Measurements from ENCODE around the gene ANXA4. TPM values are rescaled to one million over a fixed set of nuclear protein-coding genes. Genes with fewer than 3 reads are reported as not detected.
"Not testable (repeated sequence)": the region's sequence is repeated elsewhere in the genome, so short reads cannot be mapped to it uniquely, and the experiment has no call there.

Gene ANXA4
- total and polyA plus RNA-seq, 2 donors = 23.3 to 45.3 TPM

GRCh38 chr2:69790601-69790959, 48.6 kb downstream of the ANXA4 start:
- Histone ChIP-seq H3K4me1 (ENCODE audit: control insufficient read depth in 2 of 2, insufficient read depth in 2 of 2, low read length in 2 of 2) (peaks cover 0 to 15% of the 10 kb centered on the region in 2 donors), H3K27ac (ENCODE audit: low read depth in 1 of 2, low read length in 1 of 2) (no peak overlapping the region), H3K4me3 (ENCODE audit: low read length in 2 of 2) (no peak overlapping the region), H3K36me3 (ENCODE audit: control insufficient read depth in 2 of 2, insufficient read depth in 2 of 2, low read length in 1 of 2) (no peaks in the 10 kb centered on the region), H3K27me3 (ENCODE audit: control insufficient read depth in 2 of 2, insufficient read depth in 1 of 2, low read length in 1 of 2) (no peaks in the 10 kb centered on the region), H3K9me3 (ENCODE audit: control insufficient read depth in 2 of 2, insufficient read depth in 1 of 2, low read length in 1 of 2) (no peaks in the 10 kb centered on the region)
- WGBS = 94% methylated on average over 1 of the region's 1 CpG
- no peak for DNase-seq (ENCODE audit: low read depth in 6 of 9, low spot score in 9 of 9)

DNA sequence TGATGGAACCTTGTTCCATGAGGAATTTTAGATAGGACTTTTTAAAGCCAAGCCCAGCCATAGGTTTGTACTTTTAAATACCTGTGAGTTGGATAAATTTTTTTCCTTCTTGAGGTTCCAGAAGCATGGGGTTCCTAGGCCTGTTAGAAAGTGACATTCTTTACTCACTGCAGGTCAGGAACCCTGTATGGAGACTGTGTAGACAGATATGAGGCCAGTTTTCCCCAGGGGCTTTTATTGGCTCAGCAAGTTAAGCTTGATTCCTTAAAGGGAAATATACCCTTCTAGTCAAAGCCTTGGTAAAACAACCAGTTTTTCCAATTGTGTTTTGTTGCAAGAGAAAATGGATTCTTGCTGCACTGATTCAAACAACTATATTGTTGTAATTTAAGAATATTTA, 49.1 kb downstream of the ANXA4 start:
- no peak for DNase-seq (ENCODE audit: low read depth in 6 of 9, low spot score in 9 of 9)
- H3K4me3 ChIP-seq (ENCODE audit: low read length in 2 of 2) = no peak overlapping the region
- H3K4me1 ChIP-seq (ENCODE audit: control insufficient read depth in 2 of 2, insufficient read depth in 2 of 2, low read length in 2 of 2) = peaks cover 0 to 15% of the 10 kb centered on the region in 2 donors
- H3K9me3 ChIP-seq (ENCODE audit: control insufficient read depth in 2 of 2, insufficient read depth in 1 of 2, low read length in 1 of 2) = no peaks in the 10 kb centered on the region
- H3K36me3 ChIP-seq (ENCODE audit: control insufficient read depth in 2 of 2, insufficient read depth in 2 of 2, low read length in 1 of 2) = no peaks in the 10 kb centered on the region
- no peaks in the 10 kb centered on the region for H3K27me3 ChIP-seq (ENCODE audit: control insufficient read depth in 2 of 2, insufficient read depth in 1 of 2, low read length in 1 of 2)
- no peak overlapping the region for H3K27ac ChIP-seq (ENCODE audit: low read depth in 1 of 2, low read length in 1 of 2)

- Histone ChIP-seq H3K9me3 (ENCODE audit: control insufficient read depth in 2 of 2, insufficient read depth in 1 of 2, low read length in 1 of 2) (no peaks in the 10 kb centered on the region), H3K4me3 (ENCODE audit: low read length in 2 of 2) (no peak overlapping the region), H3K27me3 (ENCODE audit: control insufficient read depth in 2 of 2, insufficient read depth in 1 of 2, low read length in 1 of 2) (no peaks in the 10 kb centered on the region), H3K36me3 (ENCODE audit: control insufficient read depth in 2 of 2, insufficient read depth in 2 of 2, low read length in 1 of 2) (no peaks in the 10 kb centered on the region), H3K27ac (ENCODE audit: low read depth in 1 of 2, low read length in 1 of 2) (no peak overlapping the region), H3K4me1 (ENCODE audit: control insufficient read depth in 2 of 2, insufficient read depth in 2 of 2, low read length in 2 of 2) (peaks cover 0 to 14% of the 10 kb centered on the region in 2 donors)
- DNase-seq (ENCODE audit: low read depth in 6 of 9, low spot score in 9 of 9) = no peak
- WGBS = 95% methylated on average over 1 of the region's 1 CpG
These were observed 54.2 kb downstream of the ANXA4 start for GRCh38 chr2:69796174-69796573.

DNA sequence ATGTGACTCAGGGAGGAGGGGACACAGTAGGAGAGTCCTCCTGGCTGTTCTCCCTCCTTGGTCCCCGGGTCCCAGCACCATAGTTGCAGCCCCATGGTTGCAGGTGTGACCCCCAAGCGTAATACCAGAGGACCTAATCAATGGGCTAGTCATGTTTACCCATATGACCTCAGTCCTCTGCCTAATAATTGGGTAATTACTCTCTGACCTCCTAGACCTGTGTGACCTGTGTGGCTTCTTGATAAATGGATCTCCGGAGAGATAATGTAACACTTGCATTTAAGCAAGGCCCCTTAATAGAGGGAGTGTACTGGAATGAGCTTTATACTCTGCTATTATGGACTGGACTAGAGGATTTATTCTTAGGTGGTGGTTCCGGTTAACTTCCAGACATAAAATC, 55.3 kb downstream of the ANXA4 start:
- H3K27me3 ChIP-seq (ENCODE audit: control insufficient read depth in 2 of 2, insufficient read depth in 1 of 2, low read length in 1 of 2) = no peaks in the 10 kb centered on the region
- H3K4me3 ChIP-seq (ENCODE audit: low read length in 2 of 2) = no peak overlapping the region
- WGBS = 98% methylated on average over 4 of the region's 4 CpGs
- H3K27ac ChIP-seq (ENCODE audit: low read depth in 1 of 2, low read length in 1 of 2) = no peak overlapping the region
- peaks cover 0 to 14% of the 10 kb centered on the region in 2 donors for H3K4me1 ChIP-seq (ENCODE audit: control insufficient read depth in 2 of 2, insufficient read depth in 2 of 2, low read length in 2 of 2)
- H3K9me3 ChIP-seq (ENCODE audit: control insufficient read depth in 2 of 2, insufficient read depth in 1 of 2, low read length in 1 of 2) = no peaks in the 10 kb centered on the region
- no peak for DNase-seq (ENCODE audit: low read depth in 6 of 9, low spot score in 9 of 9)
- H3K36me3 ChIP-seq (ENCODE audit: control insufficient read depth in 2 of 2, insufficient read depth in 2 of 2, low read length in 1 of 2) = no peaks in the 10 kb centered on the region

- no peak for DNase-seq (ENCODE audit: low read depth in 6 of 9, low spot score in 9 of 9)
- Histone ChIP-seq H3K36me3 (ENCODE audit: control insufficient read depth in 2 of 2, insufficient read depth in 2 of 2, low read length in 1 of 2) (no peaks in the 10 kb centered on the region), H3K27ac (ENCODE audit: low read depth in 1 of 2, low read length in 1 of 2) (peak overlapping the region in 1 of 2 donors; percentile 43), H3K27me3 (ENCODE audit: control insufficient read depth in 2 of 2, insufficient read depth in 1 of 2, low read length in 1 of 2) (no peaks in the 10 kb centered on the region), H3K4me1 (ENCODE audit: control insufficient read depth in 2 of 2, insufficient read depth in 2 of 2, low read length in 2 of 2) (peaks cover 0 to 14% of the 10 kb centered on the region in 2 donors), H3K9me3 (ENCODE audit: control insufficient read depth in 2 of 2, insufficient read depth in 1 of 2, low read length in 1 of 2) (no peaks in the 10 kb centered on the region), H3K4me3 (ENCODE audit: low read length in 2 of 2) (no peak overlapping the region)
- 81% methylated on average over 3 of the region's 3 CpGs for WGBS
These were observed 55.9 kb downstream of the ANXA4 start for GRCh38 chr2:69797836-69798289.

DNA sequence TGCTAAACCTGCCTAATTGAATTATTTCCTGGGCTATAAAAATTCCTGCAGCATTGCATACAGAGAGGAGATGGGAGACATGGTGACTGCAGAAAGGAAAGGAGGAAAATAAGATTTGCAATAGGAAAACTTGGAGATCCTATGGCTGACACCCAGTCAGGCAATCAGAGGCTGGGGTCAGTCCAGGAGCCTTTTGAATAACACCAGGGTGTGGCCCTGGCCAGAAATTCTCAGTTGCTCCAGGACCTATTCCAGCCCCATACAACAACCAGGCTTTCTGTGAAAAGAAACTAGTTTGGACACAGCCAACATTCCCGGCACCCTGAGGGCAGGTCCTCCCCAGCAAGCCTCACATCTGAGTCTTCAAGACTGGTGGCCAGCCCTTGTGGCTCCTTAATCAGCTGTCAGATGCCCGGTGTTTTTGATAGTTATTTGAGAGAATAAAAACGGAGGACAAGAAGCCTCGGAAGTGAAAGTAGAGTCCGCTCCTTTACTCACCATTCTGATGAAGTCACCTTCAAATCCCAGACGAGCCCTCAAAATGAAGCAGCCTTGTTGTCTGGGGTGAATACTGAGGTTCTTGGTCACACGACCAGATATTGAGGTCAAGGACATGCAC, 56.5 kb downstream of the ANXA4 start:
- no peak for DNase-seq (ENCODE audit: low read depth in 6 of 9, low spot score in 9 of 9)
- H3K27ac ChIP-seq (ENCODE audit: low read depth in 1 of 2, low read length in 1 of 2) = peak overlapping the region; percentile 6 to 32
- H3K36me3 ChIP-seq (ENCODE audit: control insufficient read depth in 2 of 2, insufficient read depth in 2 of 2, low read length in 1 of 2) = no peaks in the 10 kb centered on the region
- no peaks in the 10 kb centered on the region for H3K9me3 ChIP-seq (ENCODE audit: control insufficient read depth in 2 of 2, insufficient read depth in 1 of 2, low read length in 1 of 2)
- peak overlapping the region in 1 of 2 donors; percentile 29 for H3K4me3 ChIP-seq (ENCODE audit: low read length in 2 of 2)
- WGBS = 27% methylated on average over 7 of the region's 7 CpGs
- H3K27me3 ChIP-seq (ENCODE audit: control insufficient read depth in 2 of 2, insufficient read depth in 1 of 2, low read length in 1 of 2) = no peaks in the 10 kb centered on the region
- peaks cover 0 to 14% of the 10 kb centered on the region in 2 donors for H3K4me1 ChIP-seq (ENCODE audit: control insufficient read depth in 2 of 2, insufficient read depth in 2 of 2, low read length in 2 of 2)

DNA sequence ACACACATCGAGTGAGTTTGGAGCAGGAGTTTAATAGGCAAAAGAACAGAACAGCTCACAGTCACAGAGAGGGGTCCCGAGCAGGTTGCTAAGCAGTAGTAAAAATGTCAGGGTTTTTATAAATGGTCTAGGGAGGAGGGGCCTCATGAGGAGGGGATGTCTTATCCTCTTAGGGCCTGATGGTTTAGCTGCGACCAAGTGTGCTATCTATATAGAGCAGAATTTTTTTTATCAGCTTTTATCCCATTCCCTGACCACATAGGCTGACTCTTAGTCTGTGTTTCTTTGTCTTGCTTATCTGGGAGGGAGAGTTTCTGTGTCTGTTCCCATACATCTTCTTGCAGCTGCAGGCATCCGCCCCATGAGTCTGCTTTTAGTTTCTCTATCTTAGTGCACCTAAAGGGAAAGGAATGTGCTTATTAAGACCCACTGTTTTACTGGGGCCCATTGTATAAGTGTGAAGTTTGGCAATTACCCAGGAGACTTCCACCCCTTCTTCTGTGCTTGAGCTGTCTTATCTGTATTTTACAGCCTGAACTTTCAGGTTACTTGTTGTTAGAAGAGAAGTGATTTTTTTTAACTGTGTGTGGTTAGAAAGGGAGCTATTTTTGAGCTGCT, 57.1 kb downstream of the ANXA4 start:
- peak overlapping the region in 1 of 2 donors; percentile 29 for H3K4me3 ChIP-seq (ENCODE audit: low read length in 2 of 2)
- DNase-seq (ENCODE audit: low read depth in 6 of 9, low spot score in 9 of 9) = peak in 1 of 9 donors; percentile 34
- H3K27ac ChIP-seq (ENCODE audit: low read depth in 1 of 2, low read length in 1 of 2) = peak overlapping the region; percentile 6 to 32
- H3K27me3 ChIP-seq (ENCODE audit: control insufficient read depth in 2 of 2, insufficient read depth in 1 of 2, low read length in 1 of 2) = no peaks in the 10 kb centered on the region
- H3K9me3 ChIP-seq (ENCODE audit: control insufficient read depth in 2 of 2, insufficient read depth in 1 of 2, low read length in 1 of 2) = no peaks in the 10 kb centered on the region
- H3K4me1 ChIP-seq (ENCODE audit: control insufficient read depth in 2 of 2, insufficient read depth in 2 of 2, low read length in 2 of 2) = peaks cover 0 to 14% of the 10 kb centered on the region in 2 donors
- H3K36me3 ChIP-seq (ENCODE audit: control insufficient read depth in 2 of 2, insufficient read depth in 2 of 2, low read length in 1 of 2) = no peaks in the 10 kb centered on the region
- 18% methylated on average over 4 of the region's 4 CpGs for WGBS

DNA sequence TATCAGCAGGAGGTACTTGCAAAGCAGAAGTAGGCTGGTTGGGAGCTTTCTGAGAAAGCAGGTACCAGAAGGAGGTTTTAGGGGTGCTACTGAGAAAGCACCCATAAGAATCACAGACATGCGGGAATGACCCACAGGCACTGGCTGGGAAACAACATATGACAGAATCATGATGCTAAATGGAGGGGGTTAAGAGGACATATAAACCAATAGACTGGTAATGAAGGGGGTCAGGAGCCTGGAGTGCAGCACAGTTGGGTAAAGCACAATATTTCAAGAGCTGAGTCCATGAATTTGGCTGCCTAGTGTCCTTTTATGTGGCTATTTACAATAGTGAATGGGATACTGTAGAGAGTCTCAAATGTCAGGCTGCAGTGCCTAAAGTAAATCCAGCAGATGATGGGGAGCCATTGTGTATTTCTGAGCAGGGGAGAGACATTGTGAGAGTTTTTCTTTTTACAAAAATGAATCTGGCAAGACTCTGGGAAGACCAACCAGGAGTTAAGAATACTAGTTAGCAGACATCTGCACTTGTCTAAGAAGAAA, 59.9 kb downstream of the ANXA4 start:
- H3K27ac ChIP-seq (ENCODE audit: low read depth in 1 of 2, low read length in 1 of 2) = no peak overlapping the region
- no peaks in the 10 kb centered on the region for H3K27me3 ChIP-seq (ENCODE audit: control insufficient read depth in 2 of 2, insufficient read depth in 1 of 2, low read length in 1 of 2)
- H3K36me3 ChIP-seq (ENCODE audit: control insufficient read depth in 2 of 2, insufficient read depth in 2 of 2, low read length in 1 of 2) = no peaks in the 10 kb centered on the region
- H3K4me3 ChIP-seq (ENCODE audit: low read length in 2 of 2) = no peak overlapping the region
- WGBS = 95% methylated on average over 1 of the region's 1 CpG
- no peaks in the 10 kb centered on the region for H3K9me3 ChIP-seq (ENCODE audit: control insufficient read depth in 2 of 2, insufficient read depth in 1 of 2, low read length in 1 of 2)
- no peak for DNase-seq (ENCODE audit: low read depth in 6 of 9, low spot score in 9 of 9)
- peaks cover 0 to 19% of the 10 kb centered on the region in 2 donors for H3K4me1 ChIP-seq (ENCODE audit: control insufficient read depth in 2 of 2, insufficient read depth in 2 of 2, low read length in 2 of 2)

DNA sequence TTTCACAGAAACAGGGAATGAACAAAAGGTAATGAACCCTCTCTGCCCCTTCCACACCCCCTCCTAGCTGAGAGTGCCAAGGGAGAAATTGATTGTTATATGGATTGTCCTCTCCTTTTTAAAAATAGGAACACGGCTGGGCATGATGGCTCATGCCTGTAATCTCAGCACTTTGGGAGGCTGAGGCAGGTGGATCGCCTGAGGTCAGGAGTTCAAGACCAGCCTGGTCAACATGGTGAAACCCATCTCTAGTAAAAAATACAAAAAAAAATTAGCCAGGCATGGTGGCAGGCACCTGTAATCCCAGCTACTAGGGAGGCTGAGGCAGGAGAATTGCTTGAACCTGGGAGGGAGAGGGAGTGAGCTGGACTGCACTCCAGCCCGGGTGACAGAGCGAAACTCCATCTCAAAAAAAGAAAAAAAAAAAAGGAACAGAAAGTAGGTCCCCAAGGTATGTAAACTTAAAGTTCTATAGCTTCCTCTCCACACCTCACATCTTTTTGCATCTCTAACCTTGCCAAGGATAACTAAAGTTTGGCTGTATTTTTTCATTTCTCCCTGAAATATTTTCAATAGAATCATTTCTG, 60.9 kb downstream of the ANXA4 start:
- peaks cover 0 to 19% of the 10 kb centered on the region in 2 donors for H3K4me1 ChIP-seq (ENCODE audit: control insufficient read depth in 2 of 2, insufficient read depth in 2 of 2, low read length in 2 of 2)
- WGBS = 81% methylated on average over 4 of the region's 4 CpGs
- not testable (repeated sequence) for DNase-seq (ENCODE audit: low read depth in 6 of 9, low spot score in 9 of 9); H3K36me3 ChIP-seq (ENCODE audit: control insufficient read depth in 2 of 2, insufficient read depth in 2 of 2, low read length in 1 of 2); H3K27ac ChIP-seq (ENCODE audit: low read depth in 1 of 2, low read length in 1 of 2); H3K27me3 ChIP-seq (ENCODE audit: control insufficient read depth in 2 of 2, insufficient read depth in 1 of 2, low read length in 1 of 2); H3K9me3 ChIP-seq (ENCODE audit: control insufficient read depth in 2 of 2, insufficient read depth in 1 of 2, low read length in 1 of 2); H3K4me3 ChIP-seq (ENCODE audit: low read length in 2 of 2)
